ENCODE results near the gene CNPY4.

- TF ChIP-seq, protein P1, sequence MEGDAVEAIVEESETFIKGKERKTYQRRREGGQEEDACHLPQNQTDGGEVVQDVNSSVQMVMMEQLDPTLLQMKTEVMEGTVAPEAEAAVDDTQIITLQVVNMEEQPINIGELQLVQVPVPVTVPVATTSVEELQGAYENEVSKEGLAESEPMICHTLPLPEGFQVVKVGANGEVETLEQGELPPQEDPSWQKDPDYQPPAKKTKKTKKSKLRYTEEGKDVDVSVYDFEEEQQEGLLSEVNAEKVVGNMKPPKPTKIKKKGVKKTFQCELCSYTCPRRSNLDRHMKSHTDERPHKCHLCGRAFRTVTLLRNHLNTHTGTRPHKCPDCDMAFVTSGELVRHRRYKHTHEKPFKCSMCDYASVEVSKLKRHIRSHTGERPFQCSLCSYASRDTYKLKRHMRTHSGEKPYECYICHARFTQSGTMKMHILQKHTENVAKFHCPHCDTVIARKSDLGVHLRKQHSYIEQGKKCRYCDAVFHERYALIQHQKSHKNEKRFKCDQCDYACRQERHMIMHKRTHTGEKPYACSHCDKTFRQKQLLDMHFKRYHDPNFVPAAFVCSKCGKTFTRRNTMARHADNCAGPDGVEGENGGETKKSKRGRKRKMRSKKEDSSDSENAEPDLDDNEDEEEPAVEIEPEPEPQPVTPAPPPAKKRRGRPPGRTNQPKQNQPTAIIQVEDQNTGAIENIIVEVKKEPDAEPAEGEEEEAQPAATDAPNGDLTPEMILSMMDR (conservative IDR thresholded peaks at IDR 0.05; ENCODE audit: low read length) = no peak
- no peak for TF ChIP-seq EZH2phosphoT487 (IDR thresholded peaks at IDR 0.05; ENCODE audit: borderline replicate concordance, low read depth, low read length)
Measured at GRCh38 chr7:100098913-100099312, 20.5 kb upstream of the CNPY4 start.

Measured in OCI-LY7 (cell line).